Measurements from ENCODE around the gene UBQLN3.

- TF ChIP-seq, protein P1, sequence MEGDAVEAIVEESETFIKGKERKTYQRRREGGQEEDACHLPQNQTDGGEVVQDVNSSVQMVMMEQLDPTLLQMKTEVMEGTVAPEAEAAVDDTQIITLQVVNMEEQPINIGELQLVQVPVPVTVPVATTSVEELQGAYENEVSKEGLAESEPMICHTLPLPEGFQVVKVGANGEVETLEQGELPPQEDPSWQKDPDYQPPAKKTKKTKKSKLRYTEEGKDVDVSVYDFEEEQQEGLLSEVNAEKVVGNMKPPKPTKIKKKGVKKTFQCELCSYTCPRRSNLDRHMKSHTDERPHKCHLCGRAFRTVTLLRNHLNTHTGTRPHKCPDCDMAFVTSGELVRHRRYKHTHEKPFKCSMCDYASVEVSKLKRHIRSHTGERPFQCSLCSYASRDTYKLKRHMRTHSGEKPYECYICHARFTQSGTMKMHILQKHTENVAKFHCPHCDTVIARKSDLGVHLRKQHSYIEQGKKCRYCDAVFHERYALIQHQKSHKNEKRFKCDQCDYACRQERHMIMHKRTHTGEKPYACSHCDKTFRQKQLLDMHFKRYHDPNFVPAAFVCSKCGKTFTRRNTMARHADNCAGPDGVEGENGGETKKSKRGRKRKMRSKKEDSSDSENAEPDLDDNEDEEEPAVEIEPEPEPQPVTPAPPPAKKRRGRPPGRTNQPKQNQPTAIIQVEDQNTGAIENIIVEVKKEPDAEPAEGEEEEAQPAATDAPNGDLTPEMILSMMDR (conservative IDR thresholded peaks at IDR 0.05; ENCODE audit: low read length) = no peak
- no peak for TF ChIP-seq EZH2phosphoT487 (IDR thresholded peaks at IDR 0.05; ENCODE audit: borderline replicate concordance, low read depth, low read length)
Measured at GRCh38 chr11:5508605-5509004, 1.2 kb downstream of the UBQLN3 start.
